HG03460 (cell line): ENCODE data around the gene EPS8.

ENCODE experiments used
- ATAC-seq: cut with Tn5 transposase; IDR thresholded peaks from one replicate; pipeline ENCODE4 v1.9.1; 2021; ENCODE audit not compliant: unreplicated experiment

Gene EPS8

DNA sequence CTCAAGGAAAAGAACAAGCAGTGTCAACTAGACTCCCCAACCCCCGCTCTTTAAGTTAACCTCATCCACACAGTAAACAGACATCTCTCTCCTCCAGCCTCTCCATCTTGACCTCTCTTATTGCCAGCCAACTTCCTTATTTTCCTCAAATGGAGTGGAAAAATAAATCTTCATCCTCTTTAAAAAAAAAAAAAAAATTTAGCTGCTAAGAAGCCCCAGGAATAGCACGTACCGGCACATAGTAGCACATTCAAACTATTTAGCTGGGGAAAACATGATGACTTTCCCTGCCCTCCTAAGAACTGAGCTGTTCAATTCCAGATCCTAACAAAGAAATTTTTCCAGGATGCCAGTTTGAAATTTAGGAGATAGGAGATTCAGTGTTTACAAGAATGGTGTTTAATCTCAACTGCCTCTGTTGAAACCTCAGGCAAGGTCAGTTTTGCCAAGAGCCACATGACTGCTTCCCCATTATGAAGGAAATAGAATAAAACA lies 90.8 kb downstream of the EPS8 start:
- no peak for ATAC-seq

DNA sequence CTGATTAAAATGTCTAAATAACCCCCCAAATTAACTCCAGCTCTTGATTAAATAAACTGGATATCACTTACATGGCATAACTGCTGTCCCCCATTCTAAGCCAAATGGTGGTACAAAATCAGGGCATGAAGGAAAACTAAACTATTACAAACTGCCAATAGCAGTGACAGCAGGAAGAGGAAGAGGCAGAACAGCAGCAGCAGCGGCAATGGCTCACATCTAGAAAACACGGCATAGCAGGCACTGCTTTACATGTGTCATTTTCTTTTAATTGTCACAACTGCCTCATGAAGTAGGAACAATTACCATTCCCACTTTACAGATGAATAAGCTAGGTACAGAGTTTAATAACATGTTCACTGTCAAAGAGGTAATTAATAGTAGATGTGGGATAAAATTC lies 92.0 kb downstream of the EPS8 start:
- no peak for ATAC-seq

DNA sequence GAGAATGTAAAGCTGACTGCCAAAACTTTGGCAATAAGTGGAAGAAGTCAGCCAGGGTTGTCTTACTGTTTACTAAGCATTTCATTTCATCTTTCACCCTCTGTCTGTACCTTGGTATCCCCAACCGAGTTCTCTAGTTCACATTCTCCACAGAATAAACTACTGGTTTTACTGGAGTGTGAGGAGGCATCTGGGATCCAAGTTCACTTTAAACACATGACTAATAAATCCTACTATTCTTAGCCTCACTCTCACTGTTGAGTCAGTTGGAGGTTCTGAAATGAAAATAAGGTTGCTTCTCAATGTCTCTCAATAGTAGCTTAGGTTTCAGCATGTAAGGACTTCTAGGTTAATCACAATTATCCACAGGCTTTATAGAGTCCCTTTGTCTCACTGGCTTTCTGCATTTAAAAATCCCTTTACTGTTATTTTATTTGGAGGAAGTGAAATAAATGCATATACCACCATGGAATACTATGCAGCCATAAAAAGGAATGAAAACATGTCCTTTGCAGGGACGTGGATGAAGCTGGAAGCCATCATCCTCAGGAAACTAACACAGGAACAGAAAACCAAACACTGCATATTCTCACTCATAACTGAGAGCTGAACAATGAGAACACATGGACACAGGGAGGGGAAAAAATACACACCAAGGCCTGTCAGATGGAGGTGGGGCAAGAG lies 95.8 kb downstream of the EPS8 start:
- no peak for ATAC-seq

DNA sequence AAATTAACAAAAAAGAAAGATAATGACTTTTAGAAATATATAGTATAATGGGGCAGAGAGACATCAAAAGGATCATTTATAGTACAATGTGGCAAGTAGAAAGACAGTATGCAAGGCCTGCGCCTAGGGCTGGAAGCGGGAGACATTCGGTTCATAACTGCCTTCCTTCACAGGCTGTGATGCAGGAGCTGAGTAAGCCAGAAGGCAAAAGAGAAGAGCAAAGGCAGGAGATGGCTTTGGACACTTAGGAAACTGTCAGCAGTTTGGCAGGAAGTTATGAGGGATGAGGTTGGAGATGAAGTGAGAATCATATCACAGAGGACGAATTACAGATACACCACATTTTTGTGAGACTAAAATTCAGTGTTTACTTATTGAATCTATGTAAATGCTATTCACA lies 97.8 kb downstream of the EPS8 start:
- ATAC-seq = no peak

DNA sequence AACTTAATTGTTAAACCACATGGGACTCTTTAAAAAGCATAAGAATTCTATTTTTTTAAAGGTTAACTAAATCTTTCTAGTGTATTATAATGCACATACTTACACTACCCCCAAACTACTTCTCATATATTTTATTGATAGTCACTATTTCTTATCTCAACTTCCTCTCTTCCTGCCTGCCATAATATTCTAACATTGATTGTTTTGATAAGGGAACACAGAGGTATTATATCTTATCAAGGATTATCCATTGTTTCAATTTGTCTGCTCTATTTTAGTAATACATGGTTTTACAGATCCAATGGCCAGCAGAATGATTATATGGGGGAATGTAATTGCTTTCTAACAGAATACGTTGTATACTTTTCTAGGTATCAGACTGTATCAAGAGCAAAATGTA lies 98.9 kb downstream of the EPS8 start:
- no peak for ATAC-seq

DNA sequence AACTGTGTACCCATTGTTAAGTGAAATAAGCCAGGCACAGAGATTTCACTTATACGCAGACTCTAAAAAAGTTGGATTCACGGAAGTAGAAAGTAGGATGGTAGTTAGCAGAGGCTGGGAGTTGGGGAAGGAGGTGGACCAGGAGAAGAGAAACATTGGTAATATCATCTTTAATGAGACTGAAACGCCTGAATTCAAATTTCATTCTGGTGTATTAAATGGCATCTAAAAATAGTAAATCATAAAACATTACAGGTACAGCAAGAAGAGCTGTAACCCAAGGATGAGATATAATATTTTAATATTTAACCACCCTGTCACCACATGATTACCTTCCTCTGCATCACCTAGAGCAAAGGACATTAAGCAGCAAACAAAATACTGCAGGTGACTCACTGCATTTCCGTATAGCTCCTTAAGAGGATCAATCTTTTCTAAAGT lies 99.4 kb downstream of the EPS8 start:
- no peak for ATAC-seq

DNA sequence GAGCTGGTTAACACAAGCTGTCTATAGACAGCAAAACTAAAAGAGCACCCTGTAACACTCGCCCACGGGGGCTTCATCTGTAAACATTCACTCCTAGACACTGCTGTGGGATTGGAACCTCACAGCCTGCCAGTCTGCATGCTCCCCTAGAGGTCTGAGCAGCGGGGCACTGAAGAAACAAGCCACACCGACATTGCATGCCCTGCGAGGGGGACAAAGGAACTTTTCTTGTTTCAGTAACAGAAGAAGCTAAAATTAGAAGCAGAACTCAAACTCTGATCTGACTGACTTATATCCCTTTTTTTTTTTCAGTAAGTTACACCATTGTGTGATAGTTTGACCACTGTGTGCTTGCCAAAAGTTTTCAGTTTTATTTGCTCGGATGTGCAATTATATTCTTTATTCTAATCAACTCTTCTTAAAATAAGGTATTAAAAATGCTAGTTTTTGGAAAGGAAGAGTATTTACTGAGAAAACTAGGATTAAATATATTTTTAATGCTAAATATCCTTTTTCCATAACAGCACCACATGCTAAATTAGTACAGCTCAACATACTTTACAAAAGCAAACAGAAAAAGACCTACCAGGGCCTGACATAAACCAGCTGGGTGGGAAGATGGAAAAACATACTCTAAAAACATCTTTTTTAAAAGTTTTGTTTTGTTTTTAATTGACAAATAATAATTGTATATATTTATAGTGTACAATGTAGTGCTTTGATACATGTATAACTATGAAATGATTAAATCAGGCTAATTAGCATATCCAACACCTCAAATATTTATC lies 100.2 kb downstream of the EPS8 start:
- no peak for ATAC-seq

DNA sequence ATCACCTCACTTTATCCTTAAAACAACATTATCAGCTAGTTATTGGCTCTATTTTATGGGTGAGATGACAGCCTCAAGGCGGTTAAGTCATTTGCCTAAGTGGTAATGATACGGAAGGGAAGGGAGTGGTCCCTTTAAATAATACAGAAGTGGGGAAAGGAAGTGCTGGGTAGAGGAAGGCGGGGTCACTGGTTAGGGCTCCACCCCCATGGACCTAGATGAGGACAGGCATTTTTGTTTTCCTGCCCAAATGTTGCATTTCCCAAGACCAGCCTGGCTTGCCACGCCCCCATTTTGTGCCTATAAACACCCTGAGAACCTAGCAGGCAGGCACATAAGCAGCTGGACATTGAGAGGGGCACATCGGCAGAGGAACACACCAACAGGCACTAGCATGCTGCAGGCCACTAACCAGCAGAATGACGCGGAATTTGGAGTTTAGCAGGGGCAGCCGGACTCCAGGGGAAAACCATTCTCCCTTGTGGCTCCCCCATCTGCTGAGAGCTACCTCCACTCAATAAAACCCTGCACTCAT lies 100.9 kb downstream of the EPS8 start:
- no peak for ATAC-seq

DNA sequence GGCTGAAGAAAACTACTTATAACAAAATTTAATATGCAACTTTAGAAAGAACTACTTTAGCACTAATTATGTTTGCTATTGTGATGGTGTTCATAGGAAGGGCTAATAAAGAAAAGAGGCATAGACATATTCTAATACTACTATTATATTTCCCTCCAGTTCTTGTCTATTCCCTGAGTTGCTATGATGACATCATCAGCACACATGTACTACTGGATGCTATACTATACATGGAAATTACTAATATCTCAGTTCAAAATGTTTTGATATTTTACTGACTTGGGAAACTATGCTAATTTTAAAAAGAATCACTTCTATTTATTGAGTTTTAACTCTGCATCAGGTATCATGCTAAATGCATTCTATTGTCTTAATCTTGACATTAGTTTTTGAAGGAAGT lies 101.6 kb downstream of the EPS8 start:
- no peak for ATAC-seq

DNA sequence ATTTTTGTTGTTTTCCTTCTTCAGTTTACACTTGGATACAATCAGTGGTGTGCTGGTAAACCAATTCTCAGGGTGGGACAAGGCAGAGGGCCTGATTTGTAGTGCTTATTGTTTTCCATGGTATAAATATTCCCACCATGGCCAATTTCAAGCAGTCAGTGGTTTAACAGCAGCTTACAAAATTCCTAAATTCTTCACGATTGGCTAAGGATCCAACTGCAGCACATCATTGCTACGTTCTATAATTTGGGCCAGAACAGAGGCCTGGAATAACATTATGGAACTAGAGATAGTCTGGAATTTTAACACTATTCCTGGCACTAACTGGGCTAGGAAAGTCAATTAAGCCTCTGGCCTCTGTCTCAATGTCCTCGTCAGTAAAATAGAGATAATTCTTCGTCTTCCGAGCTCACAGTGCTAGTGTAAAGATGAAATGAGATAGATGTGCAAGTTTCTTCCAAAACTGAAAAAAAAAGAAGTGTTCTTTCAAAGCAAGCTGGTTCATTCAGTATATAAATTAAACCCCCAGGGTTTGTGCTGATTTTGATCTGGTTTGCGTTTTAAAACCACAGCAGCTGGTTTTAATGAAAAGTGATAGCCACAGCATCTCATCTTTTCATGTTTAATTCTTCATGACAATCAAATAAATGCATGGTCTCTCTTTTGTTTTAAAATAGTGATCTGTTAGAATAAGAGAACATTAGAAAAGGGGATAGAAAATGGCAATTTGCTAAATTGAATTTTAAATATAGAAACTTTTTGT lies 104.1 kb downstream of the EPS8 start:
- ATAC-seq = no peak

DNA sequence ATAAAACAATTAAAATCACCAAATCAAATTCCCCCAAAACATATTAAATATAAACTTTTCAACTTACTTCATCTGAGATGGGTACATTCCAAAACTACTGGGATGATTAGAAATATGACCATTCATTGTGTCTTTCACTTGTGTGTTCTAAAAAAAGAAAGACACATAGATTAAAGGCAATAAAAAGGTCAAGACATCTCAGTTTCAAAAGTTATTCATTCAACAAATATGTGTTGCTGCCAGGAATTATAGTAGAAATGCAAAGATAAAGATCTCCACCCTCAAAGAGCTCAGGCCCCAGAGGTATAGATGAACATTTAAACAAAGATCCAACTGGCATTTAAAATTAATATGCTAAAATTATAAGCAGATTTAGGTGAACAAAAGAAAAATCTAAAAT lies 106.4 kb downstream of the EPS8 start:
- ATAC-seq = no peak

DNA sequence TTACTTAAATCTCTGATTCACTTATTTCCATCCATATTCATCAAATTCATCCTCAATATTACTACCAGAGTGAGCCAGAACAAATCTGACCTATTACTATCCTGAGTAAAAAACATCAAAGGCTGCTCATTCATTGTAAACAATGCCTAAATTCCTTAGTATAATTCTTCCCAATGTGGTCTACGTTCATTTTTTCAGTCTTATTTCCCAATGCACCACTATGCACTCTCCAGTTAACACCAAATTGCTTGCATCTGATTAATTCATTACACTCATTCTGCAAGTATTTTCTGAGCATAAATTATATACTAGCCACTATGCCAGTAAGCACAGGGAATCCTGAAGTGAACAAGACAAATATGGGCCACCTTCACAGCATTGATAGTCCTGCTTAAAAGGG lies 110.0 kb downstream of the EPS8 start:
- no peak for ATAC-seq

DNA sequence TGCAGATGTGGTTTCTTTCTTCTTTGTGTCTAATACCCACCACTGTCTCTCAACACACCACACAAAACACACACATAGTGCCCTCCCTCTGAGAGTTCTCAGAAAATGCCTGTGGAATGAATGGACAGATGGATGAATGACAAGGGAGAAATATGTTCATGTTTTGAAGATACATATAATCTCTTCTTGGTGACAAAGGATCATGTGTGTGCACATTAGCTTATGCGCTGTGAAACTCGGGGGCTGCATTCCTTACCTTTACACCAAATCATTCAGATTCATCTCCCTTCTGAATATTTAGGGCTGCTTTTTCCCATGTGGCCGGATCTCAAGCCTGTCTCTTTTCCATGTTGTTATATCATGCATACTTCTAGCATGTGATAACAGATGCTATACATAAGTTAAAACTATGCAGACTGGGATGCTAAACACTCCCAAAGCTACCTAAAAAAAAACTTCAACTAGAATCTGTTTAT lies 111.4 kb downstream of the EPS8 start:
- no peak for ATAC-seq

DNA sequence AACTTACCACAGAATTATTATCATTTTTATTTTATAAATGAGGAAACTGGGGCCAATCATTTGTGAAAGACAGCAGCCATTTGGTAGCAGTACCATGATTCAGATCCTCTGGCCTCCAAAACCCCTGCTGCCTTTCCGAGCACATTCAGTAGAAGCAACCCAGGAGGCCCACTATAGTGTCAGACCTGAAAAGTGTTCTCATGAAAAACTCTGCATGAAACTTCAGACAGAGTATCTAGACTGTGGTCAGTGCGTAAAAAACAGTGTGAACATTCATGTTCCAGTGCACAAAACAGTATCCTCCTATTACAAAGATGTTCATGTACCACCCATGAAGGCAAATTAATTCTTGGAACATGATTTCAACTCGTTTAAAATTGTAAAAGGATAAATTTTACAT lies 112.0 kb downstream of the EPS8 start:
- ATAC-seq = no peak

DNA sequence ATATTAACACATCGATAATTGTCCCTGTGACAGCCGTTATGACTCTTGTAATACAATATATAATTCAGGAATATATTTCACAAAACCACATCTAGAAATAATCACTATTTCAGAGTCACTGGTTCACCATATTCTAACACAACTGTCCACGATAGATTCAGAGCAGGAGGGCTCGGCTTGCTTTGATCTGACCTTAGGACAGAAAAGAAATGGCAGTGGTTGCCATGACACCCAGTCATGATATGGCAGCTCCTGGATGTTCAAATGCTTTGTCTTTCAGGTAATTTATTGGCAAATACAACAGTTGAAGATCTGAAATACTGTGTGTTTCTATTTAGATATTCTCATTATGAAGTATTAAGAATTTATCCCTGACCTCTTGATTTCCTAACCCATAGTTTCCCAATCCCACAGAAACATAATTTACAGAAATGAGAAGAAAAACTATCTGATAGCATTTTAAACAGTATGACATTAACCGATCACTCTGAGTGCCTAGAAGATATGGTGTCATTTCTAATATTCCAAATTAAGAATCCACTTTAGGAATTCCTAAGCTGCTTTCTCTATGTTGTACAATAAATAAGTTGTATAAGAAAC lies 116.4 kb downstream of the EPS8 start:
- ATAC-seq = no peak

DNA sequence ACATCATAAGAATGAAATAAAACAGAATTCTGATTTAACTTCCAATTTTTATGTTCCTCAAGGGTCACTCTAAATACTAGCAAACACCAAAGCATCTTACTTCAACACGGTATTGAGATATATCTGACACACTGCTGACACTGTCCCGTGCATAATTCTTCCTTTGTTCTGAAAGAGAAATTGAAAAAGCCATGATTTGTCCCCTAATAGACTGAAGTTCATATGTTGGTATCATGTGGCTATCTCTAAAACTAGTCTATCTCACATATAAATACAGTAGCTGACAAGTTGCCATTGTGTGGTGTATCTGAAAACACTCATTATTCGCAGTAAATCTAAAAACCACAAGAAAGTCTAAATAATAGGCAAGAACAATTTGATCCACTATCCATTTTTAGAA lies 118.4 kb downstream of the EPS8 start:
- ATAC-seq = no peak

DNA sequence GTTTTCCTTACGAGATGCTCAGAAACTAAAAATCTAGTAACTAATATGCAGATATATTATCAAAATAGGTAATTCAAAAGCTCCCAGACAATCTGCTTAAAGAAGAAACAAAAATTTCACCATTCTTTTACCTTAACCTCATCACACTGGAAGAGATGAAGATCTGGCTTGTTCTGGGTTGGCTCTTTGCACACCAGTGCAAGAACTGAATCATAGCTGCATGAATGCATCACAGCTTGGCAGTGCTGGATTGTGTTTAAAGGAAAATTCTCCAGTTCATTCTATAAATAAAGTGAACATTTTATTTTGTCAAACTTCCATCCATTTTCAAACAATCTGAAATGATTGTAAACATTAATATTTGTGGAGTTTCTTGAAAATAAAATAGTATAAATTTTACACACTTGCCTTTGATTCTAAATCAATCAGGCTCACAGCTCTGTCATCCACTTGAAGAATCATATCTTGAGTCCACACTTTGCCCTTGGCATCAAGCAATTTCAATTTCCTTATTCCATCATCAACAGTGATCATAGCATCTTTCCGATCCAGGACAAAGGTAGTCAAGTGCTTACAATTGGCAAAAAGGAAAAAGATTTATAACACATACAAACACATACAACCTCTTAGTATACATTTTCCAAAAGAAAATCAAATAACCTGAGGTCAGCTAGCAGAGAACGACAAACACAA lies 119.8 kb downstream of the EPS8 start:
- no peak for ATAC-seq

DNA sequence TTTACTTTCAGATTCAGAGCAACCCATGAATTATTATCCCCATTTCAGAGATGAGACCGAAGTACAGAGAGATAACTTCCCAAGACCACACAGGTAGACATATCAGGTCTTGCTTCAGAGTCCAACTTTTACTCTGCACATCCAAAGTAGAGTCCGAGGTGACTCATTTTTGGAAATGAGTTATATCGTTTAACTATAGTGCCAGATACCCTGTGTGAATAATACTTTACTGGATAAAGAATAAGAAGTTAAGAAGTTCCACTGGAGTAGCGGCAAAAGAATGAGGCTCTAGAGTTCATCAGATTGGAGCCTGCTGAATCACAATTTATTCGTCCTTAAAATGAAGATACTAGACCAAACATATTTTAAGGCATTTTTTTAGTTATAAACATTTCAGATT lies 124.7 kb downstream of the EPS8 start:
- no peak for ATAC-seq

DNA sequence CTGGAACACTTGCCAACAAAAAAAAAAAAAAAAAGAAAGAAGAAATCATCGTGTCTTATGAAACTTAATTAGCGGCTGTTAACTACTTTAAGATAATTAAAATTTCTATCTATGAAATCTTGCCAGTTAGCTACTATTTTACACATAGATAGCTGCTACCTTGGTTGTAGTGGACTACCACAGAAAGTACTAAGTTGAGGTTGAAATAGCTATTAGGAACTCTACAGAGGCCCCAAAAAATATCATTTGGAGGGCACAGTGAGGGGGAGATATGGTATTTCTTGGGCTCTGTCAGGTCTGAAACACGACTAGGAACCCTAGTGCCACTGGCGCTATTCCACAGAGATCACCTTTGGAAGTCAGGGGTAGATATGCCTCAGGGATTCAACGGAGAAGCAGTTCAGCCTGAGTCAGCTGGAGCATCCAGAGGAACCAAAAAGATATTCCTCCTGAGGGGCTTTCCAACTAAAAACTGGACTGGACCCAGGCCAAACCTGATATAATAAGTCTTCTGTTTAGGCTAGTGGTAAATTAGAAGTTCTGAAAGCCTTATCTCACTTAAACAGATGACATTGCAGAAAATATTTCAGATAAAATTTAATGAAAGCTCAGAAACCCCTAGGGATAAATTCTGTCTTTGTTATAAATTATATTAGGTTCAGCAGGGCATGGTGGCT lies 126.1 kb downstream of the EPS8 start:
- no peak for ATAC-seq
